Astrocyte of the cerebellum (primary cell): ENCODE measurements around the gene KCND3.
"Not testable (repeated sequence)": the region's sequence is repeated elsewhere in the genome, so short reads cannot be mapped to it uniquely, and the experiment has no call there.

ENCODE experiments used
- DNase-seq: peaks from one replicate; pipeline ENCODE4 v3.0.0-alpha.2; 2011; ENCODE audit warnings: low read depth
- H3K4me3 ChIP-seq: 2 replicates; pipeline ENCODE4 v1.5.1; 2011; ENCODE audit warnings: mild to moderate bottlenecking, low read depth, low read length, moderate library complexity
- in situ Hi-C: cut with HindIII; loops from 2 replicates; pipeline ENCODE4 v1.10.0; 2017; ENCODE audit warnings: low sequenced_read_pairs
- TF ChIP-seq, protein P1 (sequence below): IDR thresholded peaks from 2 replicates; pipeline ENCODE4 v1.5.1; 2012; ENCODE audit warnings: low read length, low read depth, moderate library complexity, mild to moderate bottlenecking; ENCODE audit errors: missing control alignments

The KCND3 gene

DNA sequence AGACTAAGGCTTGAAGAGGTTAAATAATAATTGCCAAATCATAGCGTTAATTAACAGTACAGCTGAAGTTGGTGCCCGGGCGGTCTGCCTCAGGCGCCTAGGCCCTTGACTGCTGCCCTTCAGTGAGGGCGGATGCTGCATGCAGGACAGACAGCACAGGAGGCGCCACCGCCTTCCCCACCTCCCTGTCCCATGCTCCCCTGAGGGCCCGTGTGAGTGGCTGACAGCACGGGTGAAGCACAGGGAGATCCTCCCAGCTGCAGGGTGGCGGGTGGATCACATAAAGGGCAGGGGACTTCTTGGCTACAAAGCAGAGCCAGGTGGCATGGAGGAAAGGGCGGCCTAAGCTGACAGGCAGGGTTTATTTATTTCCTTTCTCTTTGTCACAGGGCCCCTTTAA is 184.7 kb downstream of the KCND3 start:
- H3K4me3 ChIP-seq = no peak overlapping the region
- TF ChIP-seq, protein P1, sequence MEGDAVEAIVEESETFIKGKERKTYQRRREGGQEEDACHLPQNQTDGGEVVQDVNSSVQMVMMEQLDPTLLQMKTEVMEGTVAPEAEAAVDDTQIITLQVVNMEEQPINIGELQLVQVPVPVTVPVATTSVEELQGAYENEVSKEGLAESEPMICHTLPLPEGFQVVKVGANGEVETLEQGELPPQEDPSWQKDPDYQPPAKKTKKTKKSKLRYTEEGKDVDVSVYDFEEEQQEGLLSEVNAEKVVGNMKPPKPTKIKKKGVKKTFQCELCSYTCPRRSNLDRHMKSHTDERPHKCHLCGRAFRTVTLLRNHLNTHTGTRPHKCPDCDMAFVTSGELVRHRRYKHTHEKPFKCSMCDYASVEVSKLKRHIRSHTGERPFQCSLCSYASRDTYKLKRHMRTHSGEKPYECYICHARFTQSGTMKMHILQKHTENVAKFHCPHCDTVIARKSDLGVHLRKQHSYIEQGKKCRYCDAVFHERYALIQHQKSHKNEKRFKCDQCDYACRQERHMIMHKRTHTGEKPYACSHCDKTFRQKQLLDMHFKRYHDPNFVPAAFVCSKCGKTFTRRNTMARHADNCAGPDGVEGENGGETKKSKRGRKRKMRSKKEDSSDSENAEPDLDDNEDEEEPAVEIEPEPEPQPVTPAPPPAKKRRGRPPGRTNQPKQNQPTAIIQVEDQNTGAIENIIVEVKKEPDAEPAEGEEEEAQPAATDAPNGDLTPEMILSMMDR = no peak
- no peak for DNase-seq
- in situ Hi-C loops = no loop called here

DNA sequence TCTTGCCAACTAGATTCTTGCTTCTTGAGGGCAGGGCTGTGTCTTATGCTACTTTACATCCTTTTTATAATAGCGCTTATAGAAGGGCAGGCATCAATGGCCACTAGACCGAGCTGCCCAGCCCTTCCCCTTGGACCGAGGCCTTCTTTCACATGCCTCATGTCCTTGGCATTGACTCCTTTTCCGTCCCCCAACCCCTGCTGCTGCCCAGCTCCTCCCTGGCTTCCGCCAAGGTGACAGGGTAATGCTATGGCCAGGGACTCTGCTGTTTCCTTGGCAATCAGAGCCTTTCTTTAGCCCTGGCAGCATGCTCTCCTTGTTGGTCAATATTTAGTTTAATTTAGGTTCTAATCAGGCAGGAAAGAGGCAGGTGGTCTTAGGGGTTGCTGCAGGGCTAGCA is 185.5 kb downstream of the KCND3 start:
- H3K4me3 ChIP-seq = no peak overlapping the region
- TF ChIP-seq, protein P1 = no peak
- in situ Hi-C loops = no loop called here

DNA sequence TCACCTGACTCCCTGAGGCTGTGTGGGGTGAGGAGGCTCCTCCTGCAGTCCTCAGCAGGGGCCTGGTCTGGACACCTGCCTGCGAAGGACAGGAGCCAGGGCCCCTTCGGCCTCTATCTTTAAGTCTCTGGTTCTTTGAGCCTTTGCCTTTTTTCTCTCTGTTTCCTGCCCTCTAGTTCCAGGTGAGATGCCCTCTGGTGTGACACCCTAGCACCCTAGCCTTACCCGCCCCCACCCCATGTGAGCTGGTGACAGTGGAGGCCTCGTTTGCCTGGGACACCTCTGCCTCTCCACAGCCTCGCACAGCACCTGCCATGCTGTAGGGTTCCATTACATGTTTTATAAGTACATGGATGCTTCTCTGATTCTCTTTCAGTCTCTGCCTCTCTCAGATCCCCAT is 186.5 kb downstream of the KCND3 start:
- no peak overlapping the region for H3K4me3 ChIP-seq
- TF ChIP-seq, protein P1 = no peak
- DNase-seq = no peak
- in situ Hi-C loops = no loop called here

More for the DNA sequence above, 185.5 kb downstream of the KCND3 start:
- no peak for DNase-seq

DNA sequence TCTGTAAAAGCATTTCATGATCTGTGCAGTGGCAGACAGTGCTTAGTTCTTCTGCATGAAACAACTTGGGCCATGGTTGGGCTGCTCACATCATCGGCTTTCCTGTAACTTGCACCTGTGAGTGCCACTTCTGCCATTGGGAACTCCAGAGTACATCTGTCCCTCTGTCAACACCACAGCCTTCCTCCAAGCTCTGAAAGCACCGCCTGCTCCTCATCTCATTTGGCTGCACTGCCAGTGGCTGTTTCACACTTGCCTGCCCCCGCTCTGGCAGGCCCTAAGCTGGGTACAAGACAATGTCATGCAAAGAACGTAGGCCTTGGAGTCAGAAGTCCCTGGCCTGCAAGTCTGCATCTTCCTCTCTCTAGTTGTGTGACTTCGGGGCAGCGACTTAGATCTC is 187.4 kb downstream of the KCND3 start:
- no peak overlapping the region for H3K4me3 ChIP-seq
- TF ChIP-seq, protein P1 = no peak
- no peak for DNase-seq
- in situ Hi-C loops = no loop called here

DNA sequence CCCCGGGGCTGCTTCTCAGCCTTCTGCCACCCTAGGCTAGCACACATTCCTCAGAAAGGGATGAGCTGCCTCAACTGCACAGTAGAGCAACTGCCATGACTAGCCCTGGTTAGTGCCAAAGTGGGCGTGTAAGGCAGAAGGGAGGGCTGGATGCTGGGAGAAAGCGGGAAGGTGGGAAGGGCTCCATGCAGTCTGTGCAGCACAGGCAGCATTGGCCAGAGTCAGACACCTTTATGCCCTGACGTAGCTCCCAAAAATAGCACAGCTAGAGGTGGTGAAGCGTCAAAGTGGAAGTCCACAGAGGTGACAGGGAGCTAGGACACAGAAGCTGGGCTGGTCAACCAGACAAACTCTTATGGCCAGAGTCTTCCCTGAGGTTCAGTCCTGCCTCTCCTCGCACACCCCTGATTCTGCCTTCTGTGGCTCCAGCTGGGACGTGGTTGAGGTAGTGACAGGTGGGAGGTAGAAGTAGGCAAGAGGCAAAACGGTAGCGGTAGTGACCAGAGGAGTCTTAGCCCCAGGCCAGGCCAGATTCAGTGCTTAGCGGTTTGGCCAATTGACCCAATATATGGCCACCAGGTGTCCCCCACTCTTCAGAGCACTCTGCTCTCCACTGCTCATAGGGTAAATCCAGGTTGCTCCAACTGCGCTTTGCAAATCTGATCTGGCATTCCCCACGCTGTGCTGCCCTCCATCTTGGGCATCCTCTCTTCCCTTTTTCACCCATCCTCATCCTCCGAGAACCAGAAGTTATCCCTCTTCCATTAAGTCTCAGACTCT is 188.2 kb downstream of the KCND3 start:
- no peak for DNase-seq
- in situ Hi-C loops = no loop called here
- TF ChIP-seq, protein P1 = no peak
- H3K4me3 ChIP-seq = no peak overlapping the region

DNA sequence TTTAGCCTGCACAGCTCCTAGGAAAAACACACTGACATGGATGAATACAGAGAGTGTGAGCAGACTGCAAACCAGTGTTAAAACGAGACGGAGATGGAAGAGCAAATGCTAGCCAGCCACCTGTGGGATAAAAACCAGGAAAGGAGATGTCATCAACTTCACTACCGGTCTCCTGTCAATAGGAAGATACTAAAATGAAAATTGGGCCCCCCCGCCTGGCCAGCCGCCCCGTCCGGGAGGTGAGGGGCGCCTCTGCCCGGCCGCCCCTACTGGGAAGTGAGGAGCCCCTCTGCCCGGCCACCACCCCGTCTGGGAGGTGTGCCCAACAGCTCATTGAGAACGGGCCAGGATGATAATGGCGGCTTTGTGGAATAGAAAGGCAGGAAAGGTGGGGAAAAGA is 189.7 kb downstream of the KCND3 start:
- H3K4me3 ChIP-seq, DNase-seq, in situ Hi-C loops: not testable (repeated sequence)

DNA sequence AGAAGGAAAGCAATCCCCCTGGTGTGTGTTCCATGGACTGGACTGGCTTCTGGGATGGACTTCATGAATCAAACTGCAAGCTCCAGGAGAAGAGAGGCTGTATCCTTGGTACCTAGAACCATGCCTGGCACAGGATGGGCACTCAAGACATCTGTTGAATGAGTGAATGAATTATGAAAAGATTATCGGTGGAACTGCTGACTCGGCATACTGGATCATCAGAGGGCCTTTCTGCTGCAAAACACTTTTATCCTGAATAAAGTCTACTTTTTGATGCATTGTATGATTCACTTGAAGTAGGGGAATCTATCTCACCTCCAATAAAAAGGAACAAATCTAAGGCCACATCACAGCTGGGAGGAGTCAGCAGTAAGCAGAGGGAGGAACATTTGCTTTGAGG is 190.9 kb downstream of the KCND3 start:
- no peak overlapping the region for H3K4me3 ChIP-seq
- no peak for DNase-seq
- in situ Hi-C loops = no loop called here
- TF ChIP-seq, protein P1 = no peak
